ENCODE results near the gene PPP1R8.

GRCh38 chr1:27865821-27866220, 35.2 kb downstream of the PPP1R8 start:
- TF ChIP-seq CTCF (IDR thresholded peaks at IDR 0.05; ENCODE audit: control extremely low read depth in 1 of 3, insufficient read depth in 1 of 3, low read depth in 1 of 3, low read length in 3 of 3) (no peak), NRF1 (IDR thresholded peaks at IDR 0.05; ENCODE audit: low read depth, low read length) (no peak), GABPA (IDR thresholded peaks at IDR 0.05; ENCODE audit: borderline replicate concordance, insufficient read depth, low read length) (no peak), POLR2A (IDR thresholded peaks at IDR 0.05; ENCODE audit: control extremely low read depth in 1 of 2, low read depth in 2 of 2, low read length in 2 of 2) (no peak), SRF (IDR thresholded peaks at IDR 0.05; ENCODE audit: low read depth, low read length) (no peak)

Data from H1 (cell line).